Suprapubic skin (tissue), 4 donors: ENCODE data around the gene FZD7.

Experiments
- CTCF ChIP-seq, 2 donors: fragments of 200-600 bp in 1 of 2; fragments of 450-650 bp in 1 of 2; sonication (generic) in 1 of 2; IDR thresholded peaks; one replicate each; pipeline ENCODE4 v1.5.1; 2016 to 2019; ENCODE audit warnings: antibody characterized with exemption in 2 of 2, mild to moderate bottlenecking in 1 of 2, moderate library complexity in 1 of 2
- EP300 ChIP-seq: sonication (generic); formaldehyde crosslinking; IDR thresholded peaks from one replicate; pipeline ENCODE4 v1.6.1; 2017; ENCODE audit warnings: antibody characterized with exemption
- POLR2AphosphoS5 ChIP-seq, 3 donors: sonication (generic); formaldehyde crosslinking; IDR thresholded peaks; one replicate each; pipeline ENCODE4 v1.6.1; 2017; ENCODE audit warnings: antibody characterized with exemption in 3 of 3

- no peak for TF ChIP-seq CTCF (IDR thresholded peaks at IDR 0.05)
- TF ChIP-seq POLR2AphosphoS5 (IDR thresholded peaks at IDR 0.05): no peak
- TF ChIP-seq EP300: no peak
Observed at GRCh38 chr2:202002381-202002780, 31.3 kb upstream of the FZD7 start.
